AG04450 (cell line): ENCODE data around the gene EPB41L5. TPM values are rescaled to one million over a fixed set of nuclear protein-coding genes. Genes with fewer than 3 reads are reported as not detected.

ENCODE experiments used
- CTCF ChIA-PET: fragments of 300-600, 350-600 bp; formaldehyde crosslinking; extraction: SDS; loops from one replicate; lab custom pipeline; 2022; ENCODE audit warnings: antibody characterized with exemption, inconsistent platforms; lab: Charles Lee
- POLR2A ChIA-PET: fragments of 350-600 bp; formaldehyde crosslinking; extraction: SDS; loops from one replicate; lab custom pipeline; 2021; ENCODE audit warnings: antibody characterized with exemption, inconsistent platforms; lab: Yijun Ruan, JAX
- DNase-seq: peaks from one replicate; pipeline ENCODE4 v3.0.0-alpha.2; 2011; ENCODE audit warnings: low read depth, low spot score
- H3K27ac ChIP-seq: one replicate; pipeline ENCODE4 v1.5.1; 2012; ENCODE audit warnings: low read depth, low read length, control low read depth
- H3K27me3 ChIP-seq: one replicate; pipeline ENCODE4 v1.6.0; 2012; ENCODE audit warnings: low read length; ENCODE audit not compliant: control insufficient read depth, insufficient read depth
- H3K4me3 ChIP-seq: 2 replicates; pipeline ENCODE4 v1.5.1; 2011; ENCODE audit warnings: mild to moderate bottlenecking, low read depth, low read length, control low read depth
- H3K9me3 ChIP-seq: 2 replicates; pipeline ENCODE4 v1.5.1; 2012; ENCODE audit warnings: low read length; ENCODE audit not compliant: control insufficient read depth, insufficient read depth
- polyA plus RNA-seq: library from polyadenylated mRNA; depleted of rRNA; stranded (reverse); fragments of >200 nt; gene quantifications from 2 replicates; pipeline ENCODE4 v1.2.3, GENCODE V29; 2011
- TF ChIP-seq, protein P1 (sequence below): IDR thresholded peaks from 2 replicates; pipeline ENCODE4 v1.5.1; 2011; ENCODE audit warnings: low read depth, low read length, control low read depth, inconsistent platforms

Gene EPB41L5
- polyA plus RNA-seq, 1 experiment, result 17.1 TPM

DNA sequence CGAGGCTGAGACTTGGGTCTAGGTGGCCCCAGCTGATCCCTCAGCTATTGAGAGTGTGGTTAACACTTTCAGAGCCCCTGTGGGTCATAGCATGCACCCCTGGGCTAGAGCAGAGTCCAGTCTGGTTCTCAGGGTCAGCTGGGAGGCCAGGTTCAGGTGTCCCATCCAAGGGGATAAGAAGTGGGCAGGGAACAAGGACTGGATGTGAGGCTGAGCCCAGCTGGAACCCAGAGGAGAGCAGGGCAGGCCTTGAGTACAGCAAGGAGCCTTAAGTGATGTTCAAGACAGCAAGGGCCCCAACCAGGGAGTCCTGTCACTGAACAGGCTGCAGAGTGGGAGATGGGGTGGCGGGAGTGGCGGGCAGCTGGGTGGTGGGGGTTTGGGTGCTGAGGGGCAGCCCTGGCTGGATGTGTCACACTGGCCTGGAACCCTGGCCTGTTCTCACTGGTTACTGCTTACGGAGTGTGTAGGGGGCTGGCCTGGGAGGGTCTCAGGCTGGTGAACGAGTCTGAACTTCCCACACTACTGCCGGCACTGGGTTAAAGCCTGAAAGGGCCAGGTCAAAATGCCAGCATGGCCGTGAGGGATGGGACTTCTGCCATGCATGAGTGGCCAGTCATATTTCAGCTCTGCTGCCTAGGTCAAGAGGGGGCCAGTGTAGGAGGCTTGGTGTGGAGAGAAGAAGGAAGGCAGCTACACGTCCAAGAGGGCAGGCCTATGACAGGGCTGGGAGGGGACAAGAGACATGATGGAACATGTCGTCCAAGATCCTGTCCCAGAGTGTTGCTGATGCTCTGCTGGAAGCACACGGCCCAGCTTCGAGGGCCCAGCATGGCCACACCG, 196.8 kb downstream of the EPB41L5 start:
- Histone ChIP-seq H3K4me3 (no peak overlapping the region), H3K27me3 (no peaks in the 10 kb centered on the region), H3K9me3 (peaks cover 4% of the 10 kb centered on the region; the same call in 1 of the 2 replicates), H3K27ac (no peak overlapping the region)
- no peak for DNase-seq
- TF ChIP-seq, protein P1, sequence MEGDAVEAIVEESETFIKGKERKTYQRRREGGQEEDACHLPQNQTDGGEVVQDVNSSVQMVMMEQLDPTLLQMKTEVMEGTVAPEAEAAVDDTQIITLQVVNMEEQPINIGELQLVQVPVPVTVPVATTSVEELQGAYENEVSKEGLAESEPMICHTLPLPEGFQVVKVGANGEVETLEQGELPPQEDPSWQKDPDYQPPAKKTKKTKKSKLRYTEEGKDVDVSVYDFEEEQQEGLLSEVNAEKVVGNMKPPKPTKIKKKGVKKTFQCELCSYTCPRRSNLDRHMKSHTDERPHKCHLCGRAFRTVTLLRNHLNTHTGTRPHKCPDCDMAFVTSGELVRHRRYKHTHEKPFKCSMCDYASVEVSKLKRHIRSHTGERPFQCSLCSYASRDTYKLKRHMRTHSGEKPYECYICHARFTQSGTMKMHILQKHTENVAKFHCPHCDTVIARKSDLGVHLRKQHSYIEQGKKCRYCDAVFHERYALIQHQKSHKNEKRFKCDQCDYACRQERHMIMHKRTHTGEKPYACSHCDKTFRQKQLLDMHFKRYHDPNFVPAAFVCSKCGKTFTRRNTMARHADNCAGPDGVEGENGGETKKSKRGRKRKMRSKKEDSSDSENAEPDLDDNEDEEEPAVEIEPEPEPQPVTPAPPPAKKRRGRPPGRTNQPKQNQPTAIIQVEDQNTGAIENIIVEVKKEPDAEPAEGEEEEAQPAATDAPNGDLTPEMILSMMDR, result no peak
- ChIA-PET POLR2A (no interaction called here), CTCF (no interaction called here)

DNA sequence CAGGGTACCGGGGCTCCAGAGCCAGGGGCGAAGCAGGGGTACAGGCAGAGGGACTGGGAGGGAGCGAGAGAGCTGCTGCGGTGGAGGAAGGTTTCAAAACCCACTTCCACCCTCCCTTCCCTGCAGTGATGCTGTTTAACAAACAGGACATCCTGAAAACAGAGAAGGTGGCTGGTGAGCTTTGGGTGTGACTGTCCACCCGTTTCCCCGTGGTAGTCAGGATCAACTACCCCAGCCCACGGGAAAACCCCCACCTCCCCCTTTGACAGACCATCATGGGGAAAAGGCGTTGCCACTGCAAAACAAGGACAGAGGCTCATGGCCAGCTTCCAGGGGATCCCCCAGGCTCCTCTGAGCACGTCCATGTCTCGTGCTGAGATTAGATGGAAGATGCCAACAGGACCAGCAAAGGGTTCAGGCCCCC, 197.4 kb downstream of the EPB41L5 start:
- TF ChIP-seq, protein P1, result no peak
- ChIA-PET POLR2A (no interaction called here), CTCF (no interaction called here)
- Histone ChIP-seq H3K27me3 (no peaks in the 10 kb centered on the region), H3K4me3 (no peak overlapping the region), H3K9me3 (peaks cover 4% of the 10 kb centered on the region; the same call in 1 of the 2 replicates), H3K27ac (no peak overlapping the region)
- DNase-seq, result no peak

DNA sequence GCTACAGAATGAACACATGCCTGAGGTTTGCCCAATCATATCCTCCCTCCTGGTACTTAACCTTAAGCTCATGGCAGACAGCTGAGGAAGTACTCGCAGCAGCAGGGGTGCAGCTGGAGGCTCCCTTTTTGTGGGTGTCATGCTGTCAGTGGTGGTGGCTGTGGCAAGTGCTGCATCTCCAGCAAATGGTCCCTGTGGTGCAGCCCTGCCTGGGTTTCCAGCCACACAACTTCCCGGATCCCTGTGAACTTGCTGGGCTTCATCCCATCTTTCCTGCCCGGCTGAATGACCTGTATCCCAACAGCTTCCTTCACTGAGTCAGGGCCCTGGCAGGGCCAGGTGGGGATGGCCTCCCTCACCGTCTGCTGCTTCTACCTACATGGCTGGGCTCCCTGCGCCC, 205.3 kb downstream of the EPB41L5 start:
- no peaks in the 10 kb centered on the region for H3K27me3 ChIP-seq
- ChIA-PET CTCF (no interaction called here), POLR2A (no interaction called here)
- no peak overlapping the region for H3K27ac ChIP-seq
- H3K9me3 ChIP-seq, result peaks cover 18% of the 10 kb centered on the region
- no peak overlapping the region for H3K4me3 ChIP-seq
- DNase-seq, result no peak
- TF ChIP-seq, protein P1, result no peak

DNA sequence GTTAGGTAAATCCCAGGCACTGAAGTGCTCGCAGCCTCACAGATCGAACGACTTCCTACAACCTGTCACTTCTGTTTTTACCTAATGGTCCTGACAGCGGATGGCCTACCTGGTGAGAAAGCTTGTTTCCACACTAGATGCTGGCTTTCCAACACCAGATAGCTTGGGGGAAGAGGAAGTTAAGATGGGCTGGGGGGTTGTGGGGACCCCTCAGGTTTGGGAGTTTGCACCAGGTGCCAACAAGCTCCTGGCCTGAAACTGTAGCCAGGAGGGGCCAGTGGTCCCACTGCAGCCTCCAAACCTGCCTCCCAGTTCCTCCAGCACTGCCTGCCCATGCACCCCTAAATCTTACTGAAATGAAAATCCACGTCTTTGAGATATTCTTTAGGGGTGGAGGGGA, 206.4 kb downstream of the EPB41L5 start:
- TF ChIP-seq, protein P1, result no peak
- H3K27ac ChIP-seq, result no peak overlapping the region
- no peaks in the 10 kb centered on the region for H3K27me3 ChIP-seq
- no peak for DNase-seq
- peaks cover 18% of the 10 kb centered on the region for H3K9me3 ChIP-seq
- CTCF ChIA-PET, result no interaction called here
- H3K4me3 ChIP-seq, result no peak overlapping the region
- POLR2A ChIA-PET, result no interaction called here

DNA sequence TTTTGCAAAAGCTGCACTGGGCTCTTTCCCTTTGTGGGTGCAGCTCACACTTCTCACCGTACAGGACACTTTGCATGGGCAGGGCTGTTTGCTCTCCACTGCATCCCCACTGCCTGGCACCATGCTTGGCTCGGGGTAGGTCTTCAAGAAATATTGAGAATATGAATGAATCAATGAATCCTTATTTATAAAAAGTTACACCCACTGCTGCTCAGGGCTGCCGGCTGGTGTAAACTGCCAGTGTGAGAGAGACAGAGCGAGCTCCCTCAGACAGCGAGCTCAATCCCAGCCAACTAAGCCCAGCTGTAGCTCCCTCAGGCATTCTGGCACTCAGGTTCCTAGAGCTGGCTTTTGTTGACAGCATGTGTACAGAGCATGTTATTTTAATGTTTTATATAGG, 206.9 kb downstream of the EPB41L5 start:
- no peak overlapping the region for H3K4me3 ChIP-seq
- H3K9me3 ChIP-seq, result peaks cover 18% of the 10 kb centered on the region
- DNase-seq, result no peak
- ChIA-PET POLR2A (no interaction called here), CTCF (no interaction called here)
- TF ChIP-seq, protein P1, result no peak
- no peaks in the 10 kb centered on the region for H3K27me3 ChIP-seq
- H3K27ac ChIP-seq, result no peak overlapping the region
